K562 treated with DMSO at 1 percent for 4 hours (cell line): Measurements from ENCODE around the gene ARSH. TPM values are rescaled to one million over a fixed set of nuclear protein-coding genes. Genes with fewer than 3 reads are reported as not detected.

Experiments used
- total RNA-seq: library from RNA; unstranded; fragments of 300-600 nt; gene quantifications from 2 replicates; pipeline ENCODE4 v1.2.3, GENCODE V29; 2022; ENCODE audit not compliant: insufficient read depth

The ARSH gene
- total RNA-seq = not detected in 2 replicates

GRCh38 chrX:3006495-3006894 is at the start of gene ARSH:
Gene ARSH, plus strand, starts transcription at chrX:3006546. Its CDS starts 67 bp downstream, at chrX:3006613.

Other genes with a start within 250 kb of the ARSH start
- 8.5 and 11.3 TPM in 2 replicates for gene GYG2, start 177.6 kb upstream of the ARSH start, total RNA-seq
- 1.0 and 1.3 TPM in 2 replicates for gene ARSD, start 77.2 kb upstream of the ARSH start, total RNA-seq
- not detected in 2 replicates for gene ARSF, start 34.9 kb downstream of the ARSH start, total RNA-seq